Upper lobe of right lung (tissue), 1 donor: ENCODE data around the gene TMEM135. TPM values are rescaled to one million over a fixed set of nuclear protein-coding genes. Genes with fewer than 3 reads are reported as not detected.

Source experiments
- ATAC-seq: fragments of 200-7000 bp; cut with Tn5 transposase; one replicate; pipeline ENCODE4 v1.9.1; 2020; ENCODE audit warnings: mild to moderate bottlenecking, moderate library complexity
- DNase-seq: peaks from one replicate; pipeline ENCODE4 v3.0.0-alpha.2; 2020
- H3K27ac ChIP-seq: fragments of 200-600 bp; one replicate; pipeline ENCODE4 v1.8.0; 2022
- H3K27me3 ChIP-seq: fragments of 200-600 bp; one replicate; pipeline ENCODE4 v1.8.0; 2022; ENCODE audit warnings: mild to moderate bottlenecking
- H3K36me3 ChIP-seq: fragments of 200-600 bp; one replicate; pipeline ENCODE4 v1.8.0; 2022
- H3K4me1 ChIP-seq: fragments of 200-600 bp; one replicate; pipeline ENCODE4 v1.8.0; 2022
- H3K4me3 ChIP-seq: fragments of 200-600 bp; one replicate; pipeline ENCODE4 v1.8.0; 2022; ENCODE audit warnings: mild to moderate bottlenecking
- H3K9me3 ChIP-seq: fragments of 200-600 bp; one replicate; pipeline ENCODE4 v1.8.0; 2022
- CTCF ChIP-seq: fragments of 200-600 bp; IDR thresholded peaks from one replicate; pipeline ENCODE4 v1.8.0; 2022; ENCODE audit warnings: antibody characterized with exemption
- intact Hi-C: fragments of 100-400 bp; cut with DNase I; formaldehyde crosslinking; loops from one replicate; pipeline ENCODE4 v1.11.0; 2022
- total RNA-seq: library from RNA; stranded (reverse); fragmentation: NEBNext Ultra II Directional; extraction: Animal tissue kit (Norgen Biotek cat#: 25700); gene quantifications from one replicate; pipeline ENCODE4 v1.2.1, GENCODE V29; 2021
- donor health status: DM: no; HTN: yes; CAD: no; lungs with severe emphysema.

TMEM135 gene
- total RNA-seq, 1 donor from 2014 or later, result 24.5 TPM

DNA sequence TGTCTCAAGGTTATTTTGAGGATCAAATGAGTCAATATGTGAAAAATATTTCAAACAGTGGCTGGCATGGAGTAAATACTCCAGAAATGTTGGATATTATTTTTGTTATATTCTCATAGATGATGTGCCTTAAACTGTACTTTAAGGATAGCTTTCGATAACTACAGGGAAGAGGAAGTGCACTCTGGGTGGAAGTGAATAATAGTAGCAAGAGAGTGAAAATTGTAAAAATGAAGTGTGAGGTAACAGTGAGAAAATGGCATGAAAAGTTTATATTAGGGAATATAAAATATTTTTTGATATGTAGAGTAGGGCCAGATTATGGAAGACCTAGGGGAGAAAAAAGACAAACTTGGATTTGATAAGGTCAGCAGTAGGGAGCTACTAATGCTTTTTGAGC is 258.9 kb downstream of the TMEM135 start:
- no peak for ATAC-seq
- intact Hi-C loops, result loop anchor here (10.0 kb wide), 1 partner anchor 362 kb away; no protein-coding TSS in a partner anchor
- H3K27me3 ChIP-seq, result no peaks in the 10 kb centered on the region
- TF ChIP-seq CTCF, result no peak
- H3K4me3 ChIP-seq, result no peak overlapping the region
- H3K4me1 ChIP-seq, result no peaks in the 10 kb centered on the region
- no peak for DNase-seq
- H3K27ac ChIP-seq, result no peak overlapping the region
- no peaks in the 10 kb centered on the region for H3K36me3 ChIP-seq
- H3K9me3 ChIP-seq, result no peaks in the 10 kb centered on the region

DNA sequence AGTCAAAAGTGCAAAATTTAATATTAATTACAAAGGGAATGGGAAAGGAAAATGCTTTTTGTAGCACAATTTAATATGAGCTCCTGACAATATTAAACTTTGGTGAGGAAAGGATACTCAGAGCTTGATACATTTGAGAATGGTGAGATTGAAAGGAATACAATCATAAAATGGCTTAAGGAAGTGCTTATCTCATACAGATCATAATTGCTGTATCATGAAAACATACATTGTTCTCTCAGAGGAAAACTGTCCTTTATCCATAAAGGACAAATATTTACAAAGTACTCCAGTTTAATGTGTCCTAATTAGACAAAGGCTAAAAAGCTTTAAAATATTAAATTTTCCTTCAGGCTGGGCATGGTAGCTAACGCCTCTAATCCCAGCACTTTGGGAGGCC is 260.4 kb downstream of the TMEM135 start:
- no peaks in the 10 kb centered on the region for H3K9me3 ChIP-seq
- intact Hi-C loops, result loop anchor here (10.0 kb wide), 1 partner anchor 363 kb away; no protein-coding TSS in a partner anchor
- DNase-seq (no peak), ATAC-seq (no peak)
- no peak overlapping the region for H3K4me3 ChIP-seq
- no peaks in the 10 kb centered on the region for H3K27me3 ChIP-seq
- TF ChIP-seq CTCF, result no peak
- H3K27ac ChIP-seq, result no peak overlapping the region
- H3K4me1 ChIP-seq, result no peaks in the 10 kb centered on the region
- H3K36me3 ChIP-seq, result no peaks in the 10 kb centered on the region

- Histone ChIP-seq H3K4me3 (no peak overlapping the region), H3K27ac (no peak overlapping the region), H3K9me3 (no peaks in the 10 kb centered on the region), H3K36me3 (no peaks in the 10 kb centered on the region), H3K4me1 (no peaks in the 10 kb centered on the region), H3K27me3 (no peaks in the 10 kb centered on the region)
- TF ChIP-seq CTCF, result no peak
- intact Hi-C loops, result loop anchor here (10.0 kb wide), 1 partner anchor 364 kb away; no protein-coding TSS in a partner anchor
- DNase-seq (no peak), ATAC-seq (no peak)
These were observed 261.3 kb downstream of the TMEM135 start for GRCh38 chr11:87299041-87299481.

DNA sequence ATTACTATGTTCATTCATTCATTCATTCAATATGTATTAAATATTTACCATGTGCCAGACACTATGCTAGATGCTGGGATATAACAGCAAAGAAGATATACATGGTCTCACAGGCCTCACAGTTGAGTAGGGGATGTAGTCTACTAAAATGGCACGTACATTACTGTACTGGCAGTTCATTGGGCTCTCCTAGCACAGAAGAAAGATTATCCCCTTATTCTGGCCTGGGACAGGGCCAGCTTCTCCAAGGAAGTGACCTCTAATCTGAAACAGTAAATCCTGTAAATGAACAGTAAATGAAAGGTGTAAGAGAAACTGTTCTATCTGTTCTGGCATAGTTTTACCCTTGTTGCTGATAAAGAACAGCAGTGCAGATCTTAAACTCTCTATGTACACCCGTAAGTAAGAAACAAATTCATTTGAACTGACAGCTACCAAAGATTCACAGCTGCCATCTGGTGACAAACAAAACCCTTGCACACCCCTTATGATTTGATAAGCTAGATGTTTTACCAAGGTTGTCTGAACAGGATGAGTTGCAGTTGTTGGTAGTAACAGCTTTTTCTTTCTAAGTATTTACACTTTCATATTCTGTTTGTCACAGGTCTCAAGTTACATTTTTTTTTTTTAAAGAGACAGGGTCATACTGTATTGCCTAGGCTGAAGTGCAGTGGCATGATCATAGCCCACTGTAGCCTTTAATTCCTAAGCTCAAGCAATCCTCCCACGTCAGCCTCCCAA is 263.1 kb downstream of the TMEM135 start:
- no peaks in the 10 kb centered on the region for H3K36me3 ChIP-seq
- DNase-seq (no peak), ATAC-seq (no peak)
- no peak for TF ChIP-seq CTCF
- H3K27me3 ChIP-seq, result no peaks in the 10 kb centered on the region
- no peak overlapping the region for H3K4me3 ChIP-seq
- H3K9me3 ChIP-seq, result no peaks in the 10 kb centered on the region
- intact Hi-C loops, result no loop called here
- H3K27ac ChIP-seq, result no peak overlapping the region
- H3K4me1 ChIP-seq, result no peaks in the 10 kb centered on the region

DNA sequence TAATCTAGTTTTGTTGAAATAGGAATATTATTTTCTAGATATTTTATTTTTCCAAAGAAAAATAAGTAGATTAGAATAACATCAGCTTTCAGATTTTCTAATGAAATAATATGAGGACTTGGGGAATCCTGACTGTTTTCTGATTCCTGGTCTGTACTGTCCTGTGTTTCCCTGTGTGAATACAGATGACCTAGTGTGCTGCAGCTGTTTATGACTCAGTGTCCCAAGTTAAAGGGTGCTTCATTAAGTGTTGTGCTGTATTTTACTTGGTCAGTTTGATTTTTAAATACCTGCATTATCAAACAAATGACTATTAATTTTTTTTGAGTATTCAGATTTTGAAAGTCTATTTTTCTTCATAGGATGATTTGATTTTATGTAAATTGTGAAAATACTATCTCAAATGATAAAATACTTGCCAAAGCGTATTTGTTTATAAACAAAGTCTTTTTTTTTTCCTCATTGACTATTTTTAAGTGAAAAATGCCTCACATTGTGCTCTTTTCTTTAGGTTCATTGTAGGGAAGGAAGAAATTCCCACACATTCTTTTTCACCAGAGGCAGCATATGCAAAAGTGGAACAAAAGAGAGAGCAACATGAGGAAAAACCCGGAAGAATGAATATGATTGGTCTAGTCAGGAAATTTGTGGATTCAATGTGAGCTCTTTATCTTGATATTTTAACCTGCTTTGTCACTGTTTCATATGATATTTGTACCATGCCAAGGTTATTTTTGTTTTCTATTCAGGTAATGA is 264.2 kb downstream of the TMEM135 start:
- Histone ChIP-seq H3K27me3 (no peaks in the 10 kb centered on the region), H3K4me1 (no peaks in the 10 kb centered on the region), H3K4me3 (no peak overlapping the region), H3K27ac (no peak overlapping the region), H3K36me3 (no peaks in the 10 kb centered on the region), H3K9me3 (no peaks in the 10 kb centered on the region)
- TF ChIP-seq CTCF, result no peak
- intact Hi-C loops, result no loop called here
- DNase-seq (no peak), ATAC-seq (no peak)
